ENCODE data around the gene MACROD2. TPM values are rescaled to one million over a fixed set of nuclear protein-coding genes. Genes with fewer than 3 reads are reported as not detected.

The MACROD2 gene
- total RNA-seq, 1 donor from 2014 or later: 1.6 TPM

- no peak overlapping the region for H3K4me3 ChIP-seq (ENCODE audit: low read depth, low read length)
- TF ChIP-seq, protein P1, sequence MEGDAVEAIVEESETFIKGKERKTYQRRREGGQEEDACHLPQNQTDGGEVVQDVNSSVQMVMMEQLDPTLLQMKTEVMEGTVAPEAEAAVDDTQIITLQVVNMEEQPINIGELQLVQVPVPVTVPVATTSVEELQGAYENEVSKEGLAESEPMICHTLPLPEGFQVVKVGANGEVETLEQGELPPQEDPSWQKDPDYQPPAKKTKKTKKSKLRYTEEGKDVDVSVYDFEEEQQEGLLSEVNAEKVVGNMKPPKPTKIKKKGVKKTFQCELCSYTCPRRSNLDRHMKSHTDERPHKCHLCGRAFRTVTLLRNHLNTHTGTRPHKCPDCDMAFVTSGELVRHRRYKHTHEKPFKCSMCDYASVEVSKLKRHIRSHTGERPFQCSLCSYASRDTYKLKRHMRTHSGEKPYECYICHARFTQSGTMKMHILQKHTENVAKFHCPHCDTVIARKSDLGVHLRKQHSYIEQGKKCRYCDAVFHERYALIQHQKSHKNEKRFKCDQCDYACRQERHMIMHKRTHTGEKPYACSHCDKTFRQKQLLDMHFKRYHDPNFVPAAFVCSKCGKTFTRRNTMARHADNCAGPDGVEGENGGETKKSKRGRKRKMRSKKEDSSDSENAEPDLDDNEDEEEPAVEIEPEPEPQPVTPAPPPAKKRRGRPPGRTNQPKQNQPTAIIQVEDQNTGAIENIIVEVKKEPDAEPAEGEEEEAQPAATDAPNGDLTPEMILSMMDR (IDR thresholded peaks at IDR 0.05; ENCODE audit: insufficient read depth, low read length, severe bottlenecking): no peak
- H3K36me3 ChIP-seq (ENCODE audit: control insufficient read depth, insufficient read depth, low read length): no peaks in the 10 kb centered on the region
- FAIRE-seq: no peak
- no peak for DNase-seq (ENCODE audit: low read depth)
- H3K27me3 ChIP-seq (ENCODE audit: control insufficient read depth, insufficient read depth, low read length): no peaks in the 10 kb centered on the region
Measured at GRCh38 chr20:15627501-15627903, 1632.2 kb downstream of the MACROD2 start.

DNA sequence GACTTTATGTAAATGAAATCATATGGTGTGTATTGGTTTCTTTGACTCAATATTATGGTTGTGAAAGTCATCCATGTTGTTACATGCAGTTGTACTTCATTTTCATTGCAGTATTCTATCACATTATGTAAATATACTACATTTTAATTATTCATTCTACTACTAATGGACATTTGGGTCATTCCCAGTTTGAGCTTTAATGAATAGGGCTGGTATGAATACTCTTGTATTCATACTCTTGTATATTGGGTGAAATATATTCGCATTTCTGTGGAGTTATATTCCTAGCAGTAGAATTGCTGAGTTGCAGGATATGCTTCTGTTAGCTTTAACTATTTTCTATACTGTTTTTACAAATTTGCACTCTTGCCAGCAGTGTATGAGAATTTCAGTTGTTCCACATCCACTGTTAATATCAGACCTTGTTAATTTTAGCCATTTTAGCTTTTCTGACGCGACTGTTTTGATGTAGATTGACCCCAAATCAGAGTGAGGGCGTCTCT lies 1633.6 kb downstream of the MACROD2 start:
- Histone ChIP-seq H3K36me3 (ENCODE audit: control insufficient read depth, insufficient read depth, low read length) (no peaks in the 10 kb centered on the region), H3K4me3 (ENCODE audit: low read depth, low read length) (no peak overlapping the region), H3K27me3 (ENCODE audit: control insufficient read depth, insufficient read depth, low read length) (no peaks in the 10 kb centered on the region)
- no peak for FAIRE-seq
- TF ChIP-seq, protein P1 (IDR thresholded peaks at IDR 0.05; ENCODE audit: insufficient read depth, low read length, severe bottlenecking): no peak
- DNase-seq (ENCODE audit: low read depth): no peak

- FAIRE-seq: no peak
- Histone ChIP-seq H3K36me3 (ENCODE audit: control insufficient read depth, insufficient read depth, low read length) (no peaks in the 10 kb centered on the region), H3K27me3 (ENCODE audit: control insufficient read depth, insufficient read depth, low read length) (no peaks in the 10 kb centered on the region), H3K4me3 (ENCODE audit: low read depth, low read length) (no peak overlapping the region)
- DNase-seq (ENCODE audit: low read depth): no peak
- TF ChIP-seq, protein P1 (IDR thresholded peaks at IDR 0.05; ENCODE audit: insufficient read depth, low read length, severe bottlenecking): no peak
Measured at GRCh38 chr20:15630360-15630759, 1635.0 kb downstream of the MACROD2 start.

DNA sequence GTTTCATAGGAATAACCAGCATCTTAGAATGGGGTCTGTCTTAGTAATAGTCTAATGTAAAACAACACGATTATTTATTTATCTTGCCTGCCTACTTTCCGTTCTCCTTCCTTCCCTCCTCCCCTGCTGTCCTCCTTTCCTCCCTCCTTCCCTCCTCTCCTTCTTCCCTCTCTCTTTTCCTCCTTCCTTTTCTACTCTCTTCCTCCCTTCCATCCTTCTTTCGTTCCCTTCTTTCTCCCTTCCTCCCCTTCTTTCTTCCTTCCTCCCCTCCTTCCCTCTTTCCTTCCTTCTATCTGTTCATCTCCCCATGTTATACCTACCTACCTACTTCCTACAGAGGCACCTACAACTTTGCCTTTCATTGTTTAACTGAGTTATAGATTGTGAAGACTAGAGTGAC lies 1637.4 kb downstream of the MACROD2 start:
- Histone ChIP-seq H3K36me3 (ENCODE audit: control insufficient read depth, insufficient read depth, low read length) (no peaks in the 10 kb centered on the region), H3K27me3 (ENCODE audit: control insufficient read depth, insufficient read depth, low read length) (no peaks in the 10 kb centered on the region), H3K4me3 (ENCODE audit: low read depth, low read length) (no peak overlapping the region)
- TF ChIP-seq, protein P1 (IDR thresholded peaks at IDR 0.05; ENCODE audit: insufficient read depth, low read length, severe bottlenecking): no peak
- FAIRE-seq (no peak), DNase-seq (ENCODE audit: low read depth) (no peak)

- FAIRE-seq (no peak), DNase-seq (ENCODE audit: low read depth) (no peak)
- H3K27me3 ChIP-seq (ENCODE audit: control insufficient read depth, insufficient read depth, low read length): no peaks in the 10 kb centered on the region
- H3K4me3 ChIP-seq (ENCODE audit: low read depth, low read length): no peak overlapping the region
- TF ChIP-seq, protein P1 (IDR thresholded peaks at IDR 0.05; ENCODE audit: insufficient read depth, low read length, severe bottlenecking): no peak
- no peaks in the 10 kb centered on the region for H3K36me3 ChIP-seq (ENCODE audit: control insufficient read depth, insufficient read depth, low read length)
Measured at GRCh38 chr20:15634102-15634501, 1638.8 kb downstream of the MACROD2 start.

- H3K36me3 ChIP-seq (ENCODE audit: control insufficient read depth, insufficient read depth, low read length): no peaks in the 10 kb centered on the region
- DNase-seq (ENCODE audit: low read depth): no peak
Measured at GRCh38 chr20:15637546-15637945, 1642.2 kb downstream of the MACROD2 start.

More at GRCh38 chr20:15637546-15637945, 1642.2 kb downstream of the MACROD2 start:
- FAIRE-seq: no peak
- H3K4me3 ChIP-seq (ENCODE audit: low read depth, low read length): no peak overlapping the region
- no peaks in the 10 kb centered on the region for H3K27me3 ChIP-seq (ENCODE audit: control insufficient read depth, insufficient read depth, low read length)
- TF ChIP-seq, protein P1 (IDR thresholded peaks at IDR 0.05; ENCODE audit: insufficient read depth, low read length, severe bottlenecking): no peak

Data from bronchial epithelial cell (primary cell).